ENCODE data around the gene NDUFB7. TPM values are rescaled to one million over a fixed set of nuclear protein-coding genes. Genes with fewer than 3 reads are reported as not detected.
"Not testable (repeated sequence)": the region's sequence is repeated elsewhere in the genome, so short reads cannot be mapped to it uniquely, and the experiment has no call there.

The NDUFB7 gene
- total and polyA plus RNA-seq, 9 donors, result 86.9 to 429 (median 153) TPM; not detected in 1

DNA sequence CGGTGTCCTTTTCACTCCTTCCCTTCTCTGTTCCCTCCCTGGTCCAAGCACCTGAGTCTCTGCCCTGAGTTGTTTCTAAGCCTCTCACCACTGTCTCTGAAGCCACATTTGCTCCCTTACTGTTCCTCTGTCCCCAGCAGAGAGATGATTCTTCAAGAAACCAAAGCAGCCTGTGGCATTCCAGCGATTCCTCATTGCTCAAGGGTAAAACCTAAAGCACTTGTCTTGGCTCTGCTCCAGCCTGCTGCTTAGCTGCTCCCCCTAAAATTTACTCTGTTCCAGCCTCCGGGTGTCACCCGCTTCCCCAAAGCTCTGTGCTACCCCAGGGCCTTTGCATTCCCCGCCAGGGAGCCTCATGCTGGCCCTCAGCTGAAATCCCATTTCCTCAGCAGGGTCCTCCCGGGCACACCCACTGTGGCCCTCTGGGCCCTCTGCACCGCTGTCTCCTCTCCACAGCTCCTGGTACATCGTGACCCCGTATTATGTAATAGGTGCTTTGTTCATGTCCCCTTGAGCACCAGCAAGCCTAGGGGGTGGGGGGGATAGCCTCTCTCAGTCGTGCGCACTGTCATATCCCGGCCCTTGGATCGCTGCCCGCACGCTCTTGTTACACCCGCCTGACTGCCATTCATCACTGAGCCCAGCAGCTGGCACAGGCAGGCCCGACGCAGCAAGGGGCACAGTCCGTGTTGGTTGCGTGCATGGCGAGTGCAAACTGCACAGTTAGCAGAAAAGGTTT, 26.7 kb downstream of the NDUFB7 start:
- Histone ChIP-seq H3K27me3 (no peaks in the 10 kb centered on the region), H3K27ac (no peak overlapping the region), H3K4me1 (ENCODE audit: insufficient read depth) (no peaks in the 10 kb centered on the region), H3K4me3 (no peak overlapping the region), H3K9me3 (no peaks in the 10 kb centered on the region), H3K36me3 (no peaks in the 10 kb centered on the region)
- WGBS, 3 donors, result 86 to 88% (median 87%) methylated on average over 21 of the region's 21 CpGs
- intact Hi-C loops (cut with DNase I), result no loop called here
- TF ChIP-seq EP300 (IDR thresholded peaks at IDR 0.05) (no peak), CTCF (IDR thresholded peaks at IDR 0.05) (no peak), POLR2A (IDR thresholded peaks at IDR 0.05) (no peak)
- DNase-seq, result no peak

- Histone ChIP-seq H3K36me3 (no peaks in the 10 kb centered on the region), H3K27me3 (no peaks in the 10 kb centered on the region), H3K4me1 (ENCODE audit: insufficient read depth) (no peaks in the 10 kb centered on the region), H3K4me3 (no peak overlapping the region), H3K9me3 (no peaks in the 10 kb centered on the region), H3K27ac (no peak overlapping the region)
- DNase-seq, result no peak
- 86 to 96% (median 90%) methylated on average over 5 of the region's 5 CpGs for WGBS, 3 donors
- TF ChIP-seq POLR2A (IDR thresholded peaks at IDR 0.05) (no peak), EP300 (IDR thresholded peaks at IDR 0.05) (no peak), CTCF (IDR thresholded peaks at IDR 0.05) (no peak)
- intact Hi-C loops (cut with DNase I), result no loop called here
Observed at GRCh38 chr19:14544047-14544446, 27.8 kb downstream of the NDUFB7 start.

- intact Hi-C loops (cut with DNase I), result no loop called here
- no peak overlapping the region for H3K27ac ChIP-seq
- DNase-seq, result no peak
Observed at GRCh38 chr19:14542711-14543328, 29.0 kb downstream of the NDUFB7 start.

DNA sequence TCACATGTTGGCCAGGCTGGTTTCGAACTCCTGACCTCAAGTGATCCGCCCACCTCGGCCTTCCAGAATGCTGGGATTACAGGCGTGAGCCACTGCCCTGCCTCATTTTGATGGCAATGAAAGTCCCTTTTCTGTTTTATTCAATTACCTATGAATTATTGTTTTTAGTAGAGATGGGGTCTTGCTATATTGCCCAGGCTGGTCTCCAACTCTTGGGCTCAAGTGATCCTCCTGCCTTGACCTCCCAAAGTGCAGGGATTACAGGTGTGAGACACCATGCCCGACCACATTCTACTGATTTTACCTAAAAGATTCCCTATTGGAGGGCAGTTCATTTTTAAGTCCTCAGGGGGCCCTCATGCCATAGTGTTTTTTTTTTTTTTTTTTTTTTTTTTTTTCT, 29.9 kb downstream of the NDUFB7 start:
- H3K9me3 ChIP-seq; intact Hi-C loops (cut with DNase I); H3K36me3 ChIP-seq; H3K4me3 ChIP-seq; DNase-seq; H3K27me3 ChIP-seq; H3K4me1 ChIP-seq (ENCODE audit: insufficient read depth); H3K27ac ChIP-seq: not testable (repeated sequence)
- 79 to 96% (median 84%) methylated on average over 5 of the region's 5 CpGs for WGBS, 3 donors

More at GRCh38 chr19:14542711-14543328, 29.0 kb downstream of the NDUFB7 start:
- Histone ChIP-seq H3K36me3 (no peaks in the 10 kb centered on the region), H3K9me3 (no peaks in the 10 kb centered on the region), H3K4me3 (no peak overlapping the region), H3K27me3 (no peaks in the 10 kb centered on the region), H3K4me1 (ENCODE audit: insufficient read depth) (no peaks in the 10 kb centered on the region)
- WGBS, 3 donors, result 51 to 61% (median 52%) methylated on average over 7 of the region's 7 CpGs
- TF ChIP-seq EP300 (IDR thresholded peaks at IDR 0.05) (no peak), POLR2A (IDR thresholded peaks at IDR 0.05) (no peak), CTCF (IDR thresholded peaks at IDR 0.05) (no peak)
